Measurements from ENCODE around the gene ASAP3. TPM values are rescaled to one million over a fixed set of nuclear protein-coding genes. Genes with fewer than 3 reads are reported as not detected.

Gene ASAP3
- total and polyA plus RNA-seq, 2 of the 13 experiments (the other 11 are each of a cell fraction or from before 2014, with no cell fraction given), result 32.6 to 37.0 TPM

- no peak for FAIRE-seq
- H3K9ac ChIP-seq (ENCODE audit: insufficient read depth, low read depth, low read length), result peak overlapping the region; percentile 43
- H2AFZ ChIP-seq (ENCODE audit: low read length), result peak overlapping the region; percentile 84
- POLR2A ChIA-PET, result interaction anchor here (0.6 to 1.0 kb wide), 4 partner anchors 8 to 363 kb away, joined by 3 to 6 read pairs (median 4); partner anchors contain the start of genes HNRNPR and LUZP1
- H4K20me1 ChIP-seq (ENCODE audit: insufficient read depth, low read length), result no peaks in the 10 kb centered on the region
- no peaks in the 10 kb centered on the region for H3K79me2 ChIP-seq (ENCODE audit: insufficient read depth, low read length)
- peak overlapping the region; percentile 23 for H3K27ac ChIP-seq (ENCODE audit: extremely low read length, insufficient read depth, low read length)
- WGBS (ENCODE audit: low lambda C conversion rate), result 0% methylated on average over 3 of the region's 5 CpGs
- in situ Hi-C loops (cut with HindIII; ENCODE audit: extremely low pct_ligation_motif_present, low pct_unique_long_range_greater_than_20kb), result loop anchor here (5.0 to 10.0 kb wide), 2 partner anchors 34 to 187 kb away; partner anchors contain the start of gene HNRNPR
- TSS peak; percentile 74 for BruUV-seq (replicated peaks)
- H3K27me3 ChIP-seq (ENCODE audit: control insufficient read depth in 1 of 2, insufficient read depth in 2 of 2, low read length in 2 of 2), result no peaks in the 10 kb centered on the region
- DNase-seq (ENCODE audit: low spot score), result no peak
- H3K4me3 ChIP-seq (replicated peaks in 1 of 3; ENCODE audit: insufficient read depth in 1 of 3, low read depth in 2 of 3, low read length in 3 of 3), result peak overlapping the region; percentile 50 to 83 (median 63)
- no peaks in the 10 kb centered on the region for H3K36me3 ChIP-seq (replicated peaks in 1 of 2; ENCODE audit: control insufficient read depth in 1 of 2, insufficient read depth in 2 of 2, low read length in 2 of 2)
- CTCF ChIA-PET (ENCODE audit: low intra/inter-chr PET ratio, low total read pairs), result no interaction called here
- no peak; the same call in 1 of the 3 replicates for ATAC-seq
- intact Hi-C loops (cut with micrococcal nuclease; ENCODE audit: unreplicated experiment), result loop anchor here (10.0 kb wide), 1 partner anchor 167 kb away; the partner anchor contains the start of gene ZNF436
- H3K9me3 ChIP-seq (ENCODE audit: low read length), result no peaks in the 10 kb centered on the region
- H3K4me1 ChIP-seq (ENCODE audit: insufficient read depth, low read length), result peaks cover 95% of the 10 kb centered on the region
- H3K4me2 ChIP-seq (ENCODE audit: low read depth, low read length), result peak overlapping the region; percentile 100
- TF ChIP-seq ZNF879 (CRISPR knock-in tag; IDR thresholded peaks at IDR 0.05), result peak; percentile 3; the same call in 1 of the 2 replicates
- TF ChIP-seq ISL2 (CRISPR knock-in tag; IDR thresholded peaks at IDR 0.05), result no peak
- no peak for TF ChIP-seq NR2F1 (CRISPR knock-in tag; IDR thresholded peaks at IDR 0.05)
- TF ChIP-seq ZBTB44 (CRISPR knock-in tag; IDR thresholded peaks at IDR 0.05), result no peak
- no peak for TF ChIP-seq SALL1 (CRISPR knock-in tag; IDR thresholded peaks at IDR 0.05)
- 0 out of 2 replicates have a peak, but pooled peaks have one; percentile 8 for TF ChIP-seq SAFB2 (CRISPR knock-in tag; IDR thresholded peaks at IDR 0.05; ENCODE audit: borderline replicate concordance, low read depth)
- TF ChIP-seq PLRG1 (conservative IDR thresholded peaks at IDR 0.05), result no peak
- TF ChIP-seq GABPB1 (CRISPR knock-in tag; IDR thresholded peaks at IDR 0.05), result no peak
- TF ChIP-seq ZNF775 (CRISPR knock-in tag; IDR thresholded peaks at IDR 0.05; ENCODE audit: borderline replicate concordance), result no peak
- no peak for TF ChIP-seq ZNF251 (CRISPR knock-in tag; IDR thresholded peaks at IDR 0.05)
- no peak for TF ChIP-seq EZH2 (conservative IDR thresholded peaks at IDR 0.05; ENCODE audit: low read depth, low read length)
- no peak for TF ChIP-seq THRA (CRISPR knock-in tag; IDR thresholded peaks at IDR 0.05; ENCODE audit: borderline replicate concordance)
- no peak for TF ChIP-seq NR2F6 (IDR thresholded peaks at IDR 0.05)
- no peak for TF ChIP-seq NR2F6 (CRISPR knock-in tag; IDR thresholded peaks at IDR 0.05)
- TF ChIP-seq FOXA1 (IDR thresholded peaks at IDR 0.05), result no peak
- TF ChIP-seq FOXA1 (CRISPR knock-in tag; IDR thresholded peaks at IDR 0.05), result no peak
- TF ChIP-seq NFIC (IDR thresholded peaks at IDR 0.05; ENCODE audit: low read length), result no peak
- TF ChIP-seq ZNF678 (CRISPR knock-in tag; IDR thresholded peaks at IDR 0.05), result no peak
- TF ChIP-seq ZNF503 (CRISPR knock-in tag; IDR thresholded peaks at IDR 0.05), result no peak
- peak; percentile 10; the same call in 1 of the 2 replicates for TF ChIP-seq PHF8 (CRISPR knock-in tag; IDR thresholded peaks at IDR 0.05)
- TF ChIP-seq ZNF513 (CRISPR knock-in tag; conservative IDR thresholded peaks at IDR 0.05), result no peak
Measured at GRCh38 chr1:23531562-23532094, 47.6 kb upstream of the ASAP3 start.

All from HepG2 (cell line).